Loucy (cell line): ENCODE results near the gene DPYSL4.

ENCODE experiments used
- H2AFZ ChIP-seq: fragments of 200-600 bp; sonication (generic); 2 replicates; pipeline ENCODE4 v1.6.0; 2016; ENCODE audit warnings: antibody characterized with exemption, mild to moderate bottlenecking, low read length, moderate library complexity
- H3F3A ChIP-seq: fragments of 200-600 bp; 2 replicates; pipeline ENCODE4 v1.6.0; 2016; ENCODE audit warnings: antibody characterized with exemption, low read depth, mild to moderate bottlenecking
- H3K27me3 ChIP-seq: fragments of 200-600 bp; sonication (generic); 2 replicates; pipeline ENCODE4 v1.6.1; 2014; ENCODE audit warnings: low read length, mild to moderate bottlenecking; ENCODE audit not compliant: insufficient read depth, poor library complexity, severe bottlenecking
- H3K36me3 ChIP-seq: fragments of 200-600 bp; sonication (generic); 2 replicates; pipeline ENCODE4 v1.6.1; 2016; ENCODE audit warnings: low read length; ENCODE audit not compliant: insufficient read depth
- H3K4me1 ChIP-seq: fragments of 200-600 bp; sonication (generic); 2 replicates; pipeline ENCODE4 v1.5.1; 2014; ENCODE audit warnings: low read length, mild to moderate bottlenecking; ENCODE audit not compliant: insufficient read depth, poor library complexity, severe bottlenecking
- H3K4me2 ChIP-seq: fragments of 200-600 bp; sonication (generic); 2 replicates; pipeline ENCODE4 v1.6.0; 2014; ENCODE audit warnings: antibody characterized with exemption, low read length, low read depth, mild to moderate bottlenecking; ENCODE audit not compliant: poor library complexity, severe bottlenecking
- H3K4me3 ChIP-seq: fragments of 200-600 bp; sonication (generic); 2 replicates; pipeline ENCODE4 v1.5.1; 2014; ENCODE audit warnings: low read length, mild to moderate bottlenecking, mixed read lengths; ENCODE audit not compliant: poor library complexity, severe bottlenecking
- H3K79me2 ChIP-seq: fragments of 200-600 bp; sonication (generic); 2 replicates; pipeline ENCODE4 v1.6.1; 2014; ENCODE audit warnings: low read length; ENCODE audit not compliant: insufficient read depth
- H3K9ac ChIP-seq: fragments of 200-600 bp; sonication (generic); 2 replicates; pipeline ENCODE4 v1.6.0; 2014; ENCODE audit warnings: mild to moderate bottlenecking, low read depth, low read length, moderate library complexity; ENCODE audit not compliant: poor library complexity, severe bottlenecking
- H3K9me2 ChIP-seq: fragments of 200-600 bp; sonication (generic); replicated peaks from 2 replicates; pipeline ENCODE4 v1.6.1; 2016; ENCODE audit warnings: low read depth, low read length, mixed read lengths
- H3K9me3 ChIP-seq: fragments of 200-600 bp; sonication (generic); 2 replicates; pipeline ENCODE4 v1.6.1; 2014; ENCODE audit warnings: mild to moderate bottlenecking, antibody characterized with exemption, low read length, low read depth; ENCODE audit not compliant: insufficient read depth
- H4K20me1 ChIP-seq: fragments of 200-600 bp; sonication (generic); 2 replicates; pipeline ENCODE4 v1.6.0; 2014; ENCODE audit warnings: antibody characterized with exemption, low read length, mild to moderate bottlenecking; ENCODE audit not compliant: insufficient read depth, poor library complexity, severe bottlenecking
- CTCF ChIP-seq: fragments of 200-600 bp; sonication (generic); conservative IDR thresholded peaks from 2 replicates; pipeline ENCODE4 v1.5.1; 2014; ENCODE audit warnings: mild to moderate bottlenecking, antibody characterized with exemption, low read length
- EZH2phosphoT487 ChIP-seq: fragments of 200-600 bp; IDR thresholded peaks from 2 replicates; pipeline ENCODE4 v1.6.1; 2018; ENCODE audit warnings: antibody characterized with exemption, mild to moderate bottlenecking, moderate library complexity, borderline replicate concordance

The DPYSL4 gene

DNA sequence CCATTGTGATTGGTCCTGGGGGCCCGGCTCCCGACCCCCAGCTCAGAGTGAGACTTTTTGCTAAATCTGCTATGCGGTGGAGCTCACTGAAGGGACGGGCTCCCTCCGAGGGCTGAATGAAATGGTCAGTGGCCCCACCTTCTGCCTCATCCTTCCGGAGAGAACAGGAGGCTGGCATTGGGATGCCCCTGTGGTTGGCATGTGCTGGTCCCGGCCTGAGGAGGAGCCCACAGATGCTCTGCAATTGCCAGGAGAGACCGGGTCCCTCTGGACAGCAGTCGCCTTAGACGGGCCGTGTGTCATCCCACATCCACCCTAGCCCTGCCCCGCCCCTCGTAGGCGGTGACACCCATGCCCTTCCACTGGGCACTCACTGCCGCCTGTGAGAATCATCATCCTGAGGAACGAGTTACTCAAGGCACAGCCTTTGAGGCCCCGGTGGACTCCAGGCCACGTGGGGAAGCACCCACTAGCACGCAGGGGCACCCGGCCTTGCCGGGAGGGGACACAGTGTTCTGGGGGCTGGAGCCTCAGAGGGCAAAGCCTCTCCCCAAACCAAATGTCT is 21.2 kb upstream of the DPYSL4 start:
- TF ChIP-seq EZH2phosphoT487 (no peak), CTCF (no peak)
- Histone ChIP-seq H3K4me3 (no peak overlapping the region), H3K9ac (no peak overlapping the region), H3K9me3 (no peaks in the 10 kb centered on the region), H3F3A (no peaks in the 10 kb centered on the region), H3K4me1 (peaks cover 24% of the 10 kb centered on the region), H3K9me2 (no peaks in the 10 kb centered on the region), H3K27me3 (no peaks in the 10 kb centered on the region), H3K36me3 (no peaks in the 10 kb centered on the region), H4K20me1 (no peaks in the 10 kb centered on the region), H3K4me2 (no peak overlapping the region), H2AFZ (no peak overlapping the region), H3K79me2 (no peaks in the 10 kb centered on the region)

DNA sequence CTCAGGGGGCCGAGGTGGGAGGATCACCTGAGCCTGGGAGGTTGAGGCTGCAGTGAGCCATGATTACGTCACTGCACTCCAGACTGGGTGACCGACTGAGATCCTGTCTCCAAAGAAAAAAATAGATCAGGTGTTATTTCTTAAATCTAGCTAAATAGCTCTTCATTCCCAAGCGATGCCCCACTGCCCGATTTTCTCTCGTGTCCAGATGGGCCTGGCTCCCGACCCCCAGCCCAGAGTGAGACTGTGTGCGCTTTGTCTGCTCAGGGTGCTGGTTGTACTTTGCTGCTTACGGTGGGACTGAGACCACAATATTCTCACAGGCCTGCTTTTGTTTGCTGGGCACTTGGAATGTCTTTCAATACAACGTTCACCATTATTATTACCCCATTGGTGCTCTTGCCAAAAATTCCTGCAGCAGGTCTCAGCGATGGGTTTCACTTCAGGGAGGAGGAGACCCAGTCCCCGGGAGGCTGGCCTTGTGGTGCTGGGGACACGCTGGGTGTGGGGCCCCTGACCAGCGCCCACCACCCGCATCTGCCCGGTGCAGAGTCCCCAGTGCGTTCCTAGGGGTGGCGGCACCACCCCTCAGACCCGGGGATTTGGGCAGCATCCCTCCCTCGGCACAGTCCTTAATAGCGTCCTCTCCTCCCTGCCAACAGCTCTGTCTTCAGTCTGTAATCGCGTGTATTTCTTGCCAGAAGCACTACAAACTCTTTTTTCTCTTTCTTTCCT is 20.4 kb upstream of the DPYSL4 start:
- Histone ChIP-seq H3K27me3 (no peaks in the 10 kb centered on the region), H3K9ac (no peak overlapping the region), H3K4me3 (no peak overlapping the region), H4K20me1 (no peaks in the 10 kb centered on the region), H3K4me2 (no peak overlapping the region), H3K36me3 (no peaks in the 10 kb centered on the region), H3K9me2 (no peaks in the 10 kb centered on the region), H3F3A (no peaks in the 10 kb centered on the region), H3K9me3 (no peaks in the 10 kb centered on the region), H3K79me2 (no peaks in the 10 kb centered on the region), H3K4me1 (peaks cover 24% of the 10 kb centered on the region), H2AFZ (no peak overlapping the region)
- TF ChIP-seq CTCF (no peak), EZH2phosphoT487 (no peak)

GRCh38 chr10:132167041-132167674 is 19.6 kb upstream of the DPYSL4 start:
- no peaks in the 10 kb centered on the region for H3F3A ChIP-seq
- no peak overlapping the region for H2AFZ ChIP-seq
- H3K36me3 ChIP-seq, result no peaks in the 10 kb centered on the region
- no peak overlapping the region for H3K4me3 ChIP-seq
- no peak overlapping the region for H3K9ac ChIP-seq
- no peaks in the 10 kb centered on the region for H4K20me1 ChIP-seq
- TF ChIP-seq EZH2phosphoT487 (no peak), CTCF (no peak)
- no peaks in the 10 kb centered on the region for H3K79me2 ChIP-seq
- peaks cover 19% of the 10 kb centered on the region for H3K4me1 ChIP-seq
- no peaks in the 10 kb centered on the region for H3K27me3 ChIP-seq
- H3K9me3 ChIP-seq, result no peaks in the 10 kb centered on the region
- H3K4me2 ChIP-seq, result no peak overlapping the region
- H3K9me2 ChIP-seq, result no peaks in the 10 kb centered on the region
